ENCODE measurements around the gene NKX6-1.

GRCh38 chr4:84502955-84503373 lies 3.9 kb upstream of the NKX6-1 start:
- no peak for TF ChIP-seq POLR2A (IDR thresholded peaks at IDR 0.05)
- no peak for TF ChIP-seq CTCF (IDR thresholded peaks at IDR 0.05)

Data from thyroid gland (tissue), 4 donors.